GM12864 (cell line): ENCODE results near the gene TEAD1.

Source experiments
- DNase-seq: peaks from one replicate; pipeline ENCODE4 v3.0.0-alpha.2; 2011; ENCODE audit warnings: low read depth
- H3K4me3 ChIP-seq: 2 replicates; pipeline ENCODE4 v1.5.1; 2011; ENCODE audit warnings: mild to moderate bottlenecking, low read depth, low read length, control low read depth
- TF ChIP-seq, protein P1 (sequence below): IDR thresholded peaks from 2 replicates; pipeline ENCODE4 v1.5.1; 2011; ENCODE audit warnings: low read depth, mild to moderate bottlenecking, moderate library complexity, low read length, control low read depth, inconsistent platforms; ENCODE audit errors: missing control alignments

The TEAD1 gene

DNA sequence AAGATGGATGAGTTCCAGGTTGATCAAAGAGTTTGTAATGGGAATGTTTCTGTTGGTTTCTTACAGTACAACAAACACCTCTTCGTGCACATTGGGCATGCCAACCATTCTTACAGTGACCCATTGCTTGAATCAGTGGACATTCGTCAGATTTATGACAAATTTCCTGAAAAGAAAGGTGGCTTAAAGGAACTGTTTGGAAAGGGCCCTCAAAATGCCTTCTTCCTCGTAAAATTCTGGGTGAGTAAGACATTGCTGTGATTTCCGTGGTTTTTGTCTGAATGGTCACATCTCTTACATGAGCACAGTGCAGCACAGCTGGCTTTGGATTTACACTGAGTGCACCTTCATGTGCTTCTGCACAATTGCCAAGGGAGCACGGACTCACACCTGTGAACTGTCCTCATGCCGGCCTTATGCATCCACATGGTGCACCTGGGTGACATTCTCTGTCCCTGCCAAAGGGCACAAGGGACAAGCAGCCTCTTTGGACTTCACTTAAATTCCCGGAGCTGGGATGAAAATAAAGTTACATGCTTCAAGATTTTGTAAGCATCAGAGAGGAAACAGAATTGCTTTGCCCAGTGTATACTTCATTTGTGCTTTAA, 227.8 kb downstream of the TEAD1 start:
- TF ChIP-seq, protein P1, sequence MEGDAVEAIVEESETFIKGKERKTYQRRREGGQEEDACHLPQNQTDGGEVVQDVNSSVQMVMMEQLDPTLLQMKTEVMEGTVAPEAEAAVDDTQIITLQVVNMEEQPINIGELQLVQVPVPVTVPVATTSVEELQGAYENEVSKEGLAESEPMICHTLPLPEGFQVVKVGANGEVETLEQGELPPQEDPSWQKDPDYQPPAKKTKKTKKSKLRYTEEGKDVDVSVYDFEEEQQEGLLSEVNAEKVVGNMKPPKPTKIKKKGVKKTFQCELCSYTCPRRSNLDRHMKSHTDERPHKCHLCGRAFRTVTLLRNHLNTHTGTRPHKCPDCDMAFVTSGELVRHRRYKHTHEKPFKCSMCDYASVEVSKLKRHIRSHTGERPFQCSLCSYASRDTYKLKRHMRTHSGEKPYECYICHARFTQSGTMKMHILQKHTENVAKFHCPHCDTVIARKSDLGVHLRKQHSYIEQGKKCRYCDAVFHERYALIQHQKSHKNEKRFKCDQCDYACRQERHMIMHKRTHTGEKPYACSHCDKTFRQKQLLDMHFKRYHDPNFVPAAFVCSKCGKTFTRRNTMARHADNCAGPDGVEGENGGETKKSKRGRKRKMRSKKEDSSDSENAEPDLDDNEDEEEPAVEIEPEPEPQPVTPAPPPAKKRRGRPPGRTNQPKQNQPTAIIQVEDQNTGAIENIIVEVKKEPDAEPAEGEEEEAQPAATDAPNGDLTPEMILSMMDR, result no peak
- no peak for DNase-seq
- H3K4me3 ChIP-seq, result no peak overlapping the region

DNA sequence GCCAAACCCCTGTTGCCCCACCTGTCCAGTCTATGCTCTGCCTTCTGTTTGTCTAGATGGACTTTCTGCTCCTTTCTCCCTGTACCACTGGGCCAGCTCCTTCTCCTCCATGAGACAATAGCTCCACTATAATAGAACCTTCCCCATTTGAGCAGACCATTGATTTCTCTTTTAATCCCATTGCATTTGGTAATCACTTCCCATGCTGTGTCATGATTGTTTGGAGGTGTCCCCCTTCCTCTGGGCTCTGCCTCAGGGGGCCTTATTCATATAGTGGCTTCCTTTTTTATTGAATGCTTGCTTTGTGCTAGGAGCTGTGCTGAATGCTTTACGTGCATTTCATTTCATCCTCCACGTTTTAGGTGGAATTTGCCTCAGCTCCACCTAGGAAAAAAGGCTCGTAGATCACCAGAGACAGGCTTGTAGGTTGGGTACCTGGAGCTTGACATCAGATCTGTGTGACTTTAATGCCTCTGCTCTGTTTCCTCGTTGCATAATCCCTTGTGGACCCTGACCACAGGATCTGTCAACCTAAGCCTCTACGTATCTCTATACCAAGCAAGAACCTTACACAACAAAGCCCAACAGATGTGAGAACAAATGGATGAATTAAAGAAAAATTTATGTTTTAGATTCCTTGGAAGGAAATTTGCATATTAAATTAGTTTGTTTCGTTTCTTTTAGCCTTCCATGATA, 228.7 kb downstream of the TEAD1 start:
- TF ChIP-seq, protein P1, result no peak
- no peak for DNase-seq
- H3K4me3 ChIP-seq, result no peak overlapping the region

GRCh38 chr11:12905435-12905834, 231.2 kb downstream of the TEAD1 start:
- DNase-seq, result no peak
- no peak overlapping the region for H3K4me3 ChIP-seq
- TF ChIP-seq, protein P1, result no peak

GRCh38 chr11:12906501-12906900, 232.3 kb downstream of the TEAD1 start:
- no peak overlapping the region for H3K4me3 ChIP-seq
- no peak for DNase-seq
- TF ChIP-seq, protein P1, result no peak

GRCh38 chr11:12909879-12910278, 235.7 kb downstream of the TEAD1 start:
- TF ChIP-seq, protein P1, result no peak
- H3K4me3 ChIP-seq, result no peak overlapping the region
- no peak for DNase-seq

- TF ChIP-seq, protein P1, result peak; percentile 75
- no peak overlapping the region for H3K4me3 ChIP-seq
- no peak for DNase-seq
These were observed 240.2 kb downstream of the TEAD1 start for GRCh38 chr11:12914400-12914912.
